HUES6 (cell line): ENCODE data around the gene ABCC9.
"Not testable (repeated sequence)": the region's sequence is repeated elsewhere in the genome, so short reads cannot be mapped to it uniquely, and the experiment has no call there.

Source experiments
- H3K27ac ChIP-seq: 2 replicates; pipeline ENCODE4 v1.7.0; 2013; ENCODE audit warnings: low read depth, mild to moderate bottlenecking, low read length, inconsistent platforms
- H3K27me3 ChIP-seq: 2 replicates; pipeline ENCODE4 v1.6.1; 2013; ENCODE audit warnings: low read length; ENCODE audit not compliant: control insufficient read depth, insufficient read depth
- H3K36me3 ChIP-seq: 2 replicates; pipeline ENCODE4 v1.6.1; 2013; ENCODE audit warnings: low read length; ENCODE audit not compliant: control insufficient read depth, insufficient read depth
- H3K4me1 ChIP-seq: 2 replicates; pipeline ENCODE4 v1.6.1; 2013; ENCODE audit warnings: low read length; ENCODE audit not compliant: control insufficient read depth, insufficient read depth
- H3K4me3 ChIP-seq: 2 replicates; pipeline ENCODE4 v1.5.1; 2013; ENCODE audit warnings: low read depth, low read length
- H3K9ac ChIP-seq: one replicate; pipeline ENCODE4 v1.6.1; 2013; ENCODE audit warnings: mild to moderate bottlenecking, low read length
- H3K9me3 ChIP-seq: 2 replicates; pipeline ENCODE4 v1.6.1; 2013; ENCODE audit warnings: low read depth, low read length; ENCODE audit not compliant: control insufficient read depth, insufficient read depth

Gene ABCC9

DNA sequence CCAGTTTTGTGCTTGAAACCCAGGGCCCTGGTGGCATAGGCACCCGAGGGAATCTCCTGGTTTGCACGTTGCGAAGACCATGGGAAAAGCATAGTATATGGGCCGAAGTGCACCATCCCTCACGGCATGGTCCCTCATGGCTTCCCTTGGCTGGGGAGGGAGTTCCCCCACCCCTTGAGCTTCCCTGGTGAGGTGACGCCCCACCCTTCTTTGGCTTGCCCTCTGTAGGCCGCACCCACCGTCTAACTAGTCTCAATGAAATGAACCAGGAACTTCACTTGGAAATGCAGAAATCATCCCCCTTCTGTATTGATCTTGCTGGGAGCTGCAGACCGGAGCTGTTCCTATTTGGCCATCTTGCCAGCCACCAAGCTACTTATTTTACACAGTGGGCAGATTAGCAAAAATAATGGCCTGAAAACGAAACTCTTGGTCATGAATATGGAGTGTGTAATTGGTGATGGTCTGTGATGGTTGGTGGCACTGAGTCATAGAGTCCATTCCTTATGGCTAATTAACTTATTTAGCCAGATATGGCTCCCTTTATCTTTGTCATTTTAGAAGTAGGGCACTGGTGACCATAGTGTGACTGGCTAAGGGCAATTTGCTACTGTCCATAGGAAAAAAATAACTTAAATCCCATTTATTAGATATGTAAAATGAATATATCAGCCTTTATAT lies 145.4 kb downstream of the ABCC9 start:
- no peaks in the 10 kb centered on the region for H3K36me3 ChIP-seq
- H3K27me3 ChIP-seq: no peaks in the 10 kb centered on the region
- no peaks in the 10 kb centered on the region for H3K9me3 ChIP-seq
- H3K4me1 ChIP-seq: no peaks in the 10 kb centered on the region
- no peak overlapping the region for H3K4me3 ChIP-seq
- H3K27ac ChIP-seq: no peak overlapping the region
- H3K9ac ChIP-seq: no peak overlapping the region

DNA sequence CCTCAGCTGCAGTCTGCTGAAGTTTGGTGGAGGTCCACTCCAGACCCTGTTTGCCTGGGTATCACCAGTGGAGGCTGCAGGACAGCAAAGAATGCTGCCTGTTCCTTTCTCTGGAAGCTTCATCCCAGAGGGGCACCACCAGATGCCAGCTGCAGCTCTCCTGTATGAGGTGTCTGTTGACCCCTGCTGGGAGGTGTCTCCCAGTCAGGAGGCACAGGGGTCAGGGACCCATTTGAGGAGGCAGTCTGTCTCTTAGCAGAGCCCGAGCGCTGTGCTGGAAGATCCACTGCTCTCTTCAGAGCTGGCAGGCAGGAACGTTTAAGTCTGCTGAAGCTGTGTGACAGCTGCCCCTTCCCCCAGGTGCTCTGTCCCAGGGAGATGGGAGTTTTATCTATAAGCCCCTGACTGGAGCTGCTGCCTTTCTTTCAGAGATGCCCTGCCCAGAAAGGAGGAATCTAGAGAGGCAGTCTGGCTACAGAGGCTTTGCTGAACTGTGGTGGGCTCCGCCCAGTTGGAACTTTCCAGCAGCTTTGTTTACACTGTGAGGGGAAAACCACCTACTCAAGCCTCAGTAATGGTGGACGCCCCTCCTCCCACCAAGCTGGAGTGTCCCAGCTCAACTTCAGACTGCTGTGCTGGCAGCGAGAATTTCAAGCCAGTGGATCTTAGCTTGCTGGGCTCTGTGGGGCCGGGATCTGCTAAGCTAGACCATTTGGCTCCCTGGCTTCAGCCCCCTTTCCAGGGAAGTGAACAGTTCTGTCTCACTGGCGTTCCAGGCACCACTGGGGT lies 146.2 kb downstream of the ABCC9 start:
- not testable (repeated sequence) for H3K27ac ChIP-seq, H3K4me3 ChIP-seq, H3K9ac ChIP-seq, H3K9me3 ChIP-seq, H3K27me3 ChIP-seq, H3K4me1 ChIP-seq, H3K36me3 ChIP-seq

DNA sequence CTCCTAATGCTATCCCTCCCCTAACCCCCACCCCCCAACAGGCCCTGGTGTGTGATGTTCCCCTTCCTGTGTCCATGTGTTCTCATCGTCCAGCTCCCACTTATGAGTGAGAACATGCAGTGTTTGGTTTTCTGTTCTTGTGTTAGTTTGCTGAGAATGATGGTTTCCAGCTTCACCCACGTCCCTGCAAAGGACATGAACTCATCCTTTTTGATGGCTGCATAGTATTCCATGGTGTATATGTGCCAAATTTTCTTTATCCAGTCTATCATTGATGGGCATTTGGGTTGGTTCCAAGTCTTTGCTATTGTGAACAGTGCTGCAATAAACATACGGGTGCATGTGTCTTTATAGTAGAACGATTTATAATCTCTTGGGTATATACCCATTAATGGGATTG lies 151.5 kb downstream of the ABCC9 start:
- H3K9ac ChIP-seq, H3K4me3 ChIP-seq, H3K36me3 ChIP-seq, H3K27ac ChIP-seq, H3K4me1 ChIP-seq, H3K27me3 ChIP-seq, H3K9me3 ChIP-seq: not testable (repeated sequence)

DNA sequence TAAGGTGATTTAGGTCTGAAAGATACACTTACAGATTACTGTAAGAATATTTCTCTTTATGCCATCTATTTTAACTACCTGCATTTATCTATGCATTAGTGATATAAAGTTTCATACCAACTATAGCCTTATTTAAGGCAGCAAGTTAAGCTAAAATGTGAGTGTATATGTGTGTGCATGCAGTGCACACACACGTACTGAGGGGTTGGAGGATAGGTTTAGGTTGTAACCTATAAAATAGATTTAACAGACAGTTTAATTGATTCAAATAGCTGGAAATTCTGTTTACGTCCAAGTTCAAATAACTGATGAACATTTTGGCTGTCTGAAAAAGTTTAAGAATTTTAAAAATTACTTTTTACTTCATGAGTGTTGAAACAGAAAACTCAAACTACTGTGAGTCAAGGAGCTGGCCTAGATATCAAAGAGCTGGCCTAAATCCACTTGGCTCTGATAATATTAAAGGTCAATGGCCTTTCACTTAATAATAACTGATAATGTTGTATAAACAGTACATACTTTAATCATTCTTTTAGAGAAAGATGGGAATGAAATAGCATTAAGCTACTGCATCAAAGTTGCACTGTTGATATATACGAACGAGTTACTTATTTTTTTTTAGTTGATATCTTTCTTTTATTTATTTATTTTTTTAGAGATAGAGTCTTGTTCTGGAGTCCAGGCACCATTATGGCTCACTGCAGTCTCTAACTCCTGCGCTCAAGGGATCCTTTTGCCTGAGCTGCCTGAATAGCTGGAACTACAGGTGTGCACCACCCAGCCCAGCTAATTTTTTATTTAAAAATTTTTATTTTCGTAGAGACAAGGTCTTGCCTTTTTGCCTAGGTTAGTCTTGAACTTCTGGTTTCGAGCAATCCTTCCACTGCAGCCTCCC lies 152.9 kb downstream of the ABCC9 start:
- Histone ChIP-seq H3K27ac (no peak overlapping the region), H3K36me3 (no peaks in the 10 kb centered on the region), H3K4me1 (no peaks in the 10 kb centered on the region), H3K9me3 (no peaks in the 10 kb centered on the region), H3K9ac (no peak overlapping the region), H3K4me3 (no peak overlapping the region), H3K27me3 (no peaks in the 10 kb centered on the region)

DNA sequence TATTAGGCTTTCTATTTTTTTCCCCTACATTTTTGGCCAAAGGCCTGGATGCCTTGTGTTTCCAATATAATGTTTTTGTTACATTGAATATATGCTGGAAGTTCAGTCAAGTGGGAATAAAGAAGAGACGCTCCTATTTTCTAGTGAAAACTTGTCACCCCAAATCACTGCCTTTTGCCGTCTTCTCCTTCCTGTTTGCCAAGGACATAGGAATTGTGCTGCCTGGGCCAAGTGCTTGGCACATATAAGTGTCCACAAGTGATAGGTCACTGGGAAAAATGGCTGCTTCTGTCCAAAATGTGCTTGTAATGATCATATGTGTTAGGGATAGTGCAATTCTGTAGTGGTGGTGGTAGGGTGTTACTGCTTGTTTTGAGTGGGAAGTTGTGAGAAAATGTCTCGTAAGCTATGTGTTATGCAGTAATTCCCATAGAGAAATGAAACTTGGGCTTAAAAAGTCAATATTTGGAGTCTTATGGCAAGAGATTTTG lies 155.1 kb downstream of the ABCC9 start:
- H3K9ac ChIP-seq: no peak overlapping the region
- no peaks in the 10 kb centered on the region for H3K4me1 ChIP-seq
- H3K4me3 ChIP-seq: no peak overlapping the region
- H3K36me3 ChIP-seq: no peaks in the 10 kb centered on the region
- no peaks in the 10 kb centered on the region for H3K9me3 ChIP-seq
- no peak overlapping the region for H3K27ac ChIP-seq
- H3K27me3 ChIP-seq: no peaks in the 10 kb centered on the region

DNA sequence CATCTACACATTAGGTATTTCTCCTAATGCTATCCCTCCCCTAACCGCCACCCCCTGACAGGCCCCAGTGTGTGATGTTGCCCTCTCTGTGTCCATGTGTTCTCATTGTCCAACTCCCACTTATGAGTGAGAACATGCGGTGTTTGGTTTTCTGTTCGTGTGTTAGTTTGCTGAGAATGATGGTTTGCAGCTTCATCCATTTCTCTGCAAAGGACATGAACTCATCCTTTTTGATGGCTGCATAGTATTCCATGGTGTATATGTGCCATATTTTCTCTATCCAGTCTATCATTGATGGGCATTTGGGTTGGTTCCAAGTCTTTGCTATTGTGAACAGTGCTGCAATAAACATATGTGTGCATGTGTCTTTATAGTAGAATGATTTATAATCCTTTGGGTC lies 158.5 kb downstream of the ABCC9 start:
- H3K4me1 ChIP-seq, H3K9ac ChIP-seq, H3K4me3 ChIP-seq, H3K27ac ChIP-seq, H3K9me3 ChIP-seq, H3K36me3 ChIP-seq, H3K27me3 ChIP-seq: not testable (repeated sequence)

DNA sequence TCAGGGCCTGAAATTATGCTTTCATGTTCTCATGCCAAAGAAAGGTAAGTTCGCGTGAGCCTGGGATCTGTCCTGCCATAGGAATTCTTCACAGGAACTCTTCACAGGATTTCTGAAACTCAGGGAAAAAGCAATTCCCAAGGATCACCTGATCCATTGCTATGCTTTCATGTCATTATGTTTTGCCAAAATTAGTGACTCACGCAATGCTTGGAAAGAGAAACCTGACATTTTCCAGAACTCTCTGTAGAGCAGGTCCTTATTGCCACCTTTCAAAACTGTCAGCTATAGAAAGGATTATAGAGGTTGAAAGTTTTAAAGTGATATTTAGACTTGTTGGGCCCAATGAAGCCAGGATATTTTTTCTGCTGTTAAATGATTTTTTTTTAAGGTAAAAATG lies 160.4 kb downstream of the ABCC9 start:
- no peaks in the 10 kb centered on the region for H3K36me3 ChIP-seq
- no peaks in the 10 kb centered on the region for H3K9me3 ChIP-seq
- H3K9ac ChIP-seq: no peak overlapping the region
- no peak overlapping the region for H3K27ac ChIP-seq
- H3K4me1 ChIP-seq: no peaks in the 10 kb centered on the region
- no peak overlapping the region for H3K4me3 ChIP-seq
- peaks cover 8% of the 10 kb centered on the region for H3K27me3 ChIP-seq

DNA sequence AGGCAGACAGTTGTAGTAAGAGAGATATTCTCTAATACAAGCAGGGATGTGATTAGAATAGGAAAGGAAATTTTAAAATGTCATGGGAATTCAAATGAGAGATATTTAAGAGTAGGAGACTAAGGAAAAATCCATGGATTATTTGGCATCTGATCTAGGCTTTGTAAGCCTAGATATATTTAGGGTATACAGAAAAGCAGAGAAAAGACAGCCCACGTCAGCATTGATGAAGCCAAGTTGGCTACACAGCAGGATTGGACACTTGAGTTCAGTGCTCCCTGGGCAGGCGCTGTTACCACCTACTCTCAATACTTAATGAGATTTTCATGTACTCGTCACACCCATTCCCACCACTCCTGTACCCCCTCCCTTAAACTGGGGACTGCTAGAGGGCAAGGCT lies 165.1 kb downstream of the ABCC9 start:
- Histone ChIP-seq H3K9ac (no peak overlapping the region), H3K4me1 (peaks cover 8% of the 10 kb centered on the region; the same call in 1 of the 2 replicates), H3K36me3 (no peaks in the 10 kb centered on the region), H3K9me3 (no peaks in the 10 kb centered on the region), H3K27me3 (peaks cover 34% of the 10 kb centered on the region), H3K4me3 (no peak overlapping the region), H3K27ac (no peak overlapping the region)

DNA sequence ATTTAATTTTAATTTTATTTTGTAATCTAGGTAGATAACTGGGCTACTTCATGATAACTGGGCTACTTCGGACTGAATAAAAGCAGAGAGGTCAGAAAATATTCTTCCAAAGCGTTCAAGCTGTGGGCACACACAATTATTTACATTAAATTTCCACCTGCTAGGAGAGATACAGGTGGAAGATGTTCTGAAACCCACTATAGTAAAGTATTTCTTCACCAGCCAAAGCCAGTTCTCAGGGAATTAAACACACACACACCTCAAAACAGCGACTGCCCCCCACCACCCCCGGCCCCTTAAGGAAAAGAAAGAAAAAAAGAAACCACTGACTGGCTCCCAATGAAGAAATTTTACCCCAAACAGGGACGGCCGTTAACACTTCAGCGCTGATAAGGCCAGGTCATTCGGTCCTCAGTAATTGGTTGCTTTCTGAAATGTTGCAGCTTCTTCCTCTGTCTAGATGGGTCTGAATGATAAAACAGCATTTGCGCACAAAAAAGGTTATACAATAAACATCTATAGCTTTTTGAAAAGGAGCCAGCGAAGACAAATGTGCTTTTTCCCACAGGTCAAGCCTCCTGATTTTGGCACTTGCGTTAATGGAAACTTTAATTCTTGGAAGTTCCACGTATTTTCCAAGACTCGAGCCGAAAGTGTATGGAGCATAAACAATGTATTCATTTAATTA lies 165.9 kb downstream of the ABCC9 start:
- Histone ChIP-seq H3K27ac (no peak overlapping the region), H3K9me3 (no peaks in the 10 kb centered on the region), H3K9ac (no peak overlapping the region), H3K36me3 (no peaks in the 10 kb centered on the region), H3K4me1 (peaks cover 8% of the 10 kb centered on the region; the same call in 1 of the 2 replicates), H3K27me3 (peaks cover 34% of the 10 kb centered on the region), H3K4me3 (peak overlapping the region; percentile 74)

DNA sequence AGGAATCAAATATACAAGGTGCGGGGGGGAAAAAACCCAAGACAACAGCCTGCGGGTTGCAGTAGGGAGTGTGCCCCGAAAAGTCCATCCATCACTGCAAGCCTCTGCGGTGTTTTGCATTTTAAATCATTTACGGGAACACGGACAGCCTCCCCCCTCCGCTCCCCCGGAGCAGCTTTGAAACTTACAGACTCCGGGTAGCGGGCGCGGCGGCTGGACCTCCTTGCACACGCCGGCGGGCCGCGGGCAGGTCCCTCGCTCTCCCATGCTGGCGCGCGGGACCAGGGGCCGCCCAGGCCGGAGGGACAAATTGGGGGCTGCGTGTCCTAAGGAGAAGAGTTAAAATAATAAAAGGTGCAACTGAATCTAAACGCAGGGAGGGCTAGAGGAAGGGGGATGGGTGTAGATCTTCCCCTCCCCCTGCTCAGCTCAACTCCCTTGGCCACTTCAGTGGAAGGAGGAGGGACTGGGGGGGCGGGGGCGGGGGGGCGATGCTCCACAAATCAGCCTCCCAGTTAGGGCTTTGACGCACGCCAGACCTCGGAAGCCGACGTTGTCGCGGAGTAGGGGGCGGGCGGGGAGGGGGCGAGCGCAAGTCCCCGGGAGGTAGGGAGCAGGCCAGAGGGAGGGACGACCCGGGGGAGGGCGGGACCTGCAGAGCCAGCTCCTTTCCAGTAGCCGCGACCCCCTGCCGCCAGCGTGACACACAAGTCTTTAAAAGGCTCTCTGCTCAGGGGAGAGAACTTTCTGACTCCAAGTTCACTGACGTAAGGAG lies 166.7 kb downstream of the ABCC9 start, which contains the start of gene KCNJ8:
KCNJ8 (minus strand) TSS at position 349 of the 775 bp plus-strand sequence. CDS start 1,090 bp downstream, outside the sequence.
- H3K9me3 ChIP-seq: no peaks in the 10 kb centered on the region
- H3K36me3 ChIP-seq: no peaks in the 10 kb centered on the region
- H3K27me3 ChIP-seq: peaks cover 34% of the 10 kb centered on the region
- H3K9ac ChIP-seq: no peak within 1 kb of the TSS
- peak within 1 kb of the TSS; percentile 74 for H3K4me3 ChIP-seq
- H3K27ac ChIP-seq: no peak within 1 kb of the TSS
- peaks cover 8% of the 10 kb centered on the region; the same call in 1 of the 2 replicates for H3K4me1 ChIP-seq
